Measurements from ENCODE around the gene UBE3B.

UBE3B gene

DNA sequence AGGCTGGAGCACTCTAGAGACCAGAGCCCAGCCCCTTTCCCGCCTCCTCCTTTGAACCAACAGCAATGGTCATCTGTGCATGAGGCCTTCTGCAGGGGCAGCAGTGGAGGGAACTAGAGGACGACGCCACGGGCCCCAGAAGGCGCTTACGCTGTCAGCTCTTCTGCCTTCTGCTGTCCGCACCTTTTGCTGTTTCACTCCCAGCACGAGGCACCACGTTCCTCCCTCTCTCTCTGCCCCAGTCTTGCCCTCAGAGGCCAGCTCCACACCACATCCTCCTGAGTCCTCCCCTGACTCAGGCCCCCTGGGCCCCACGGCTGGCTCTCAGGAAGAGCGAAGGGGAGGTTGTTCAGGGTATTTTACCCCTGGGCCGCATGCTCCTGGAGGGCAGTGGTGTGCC, 80.4 kb downstream of the UBE3B start:
- DNase-seq, result no peak

DNA sequence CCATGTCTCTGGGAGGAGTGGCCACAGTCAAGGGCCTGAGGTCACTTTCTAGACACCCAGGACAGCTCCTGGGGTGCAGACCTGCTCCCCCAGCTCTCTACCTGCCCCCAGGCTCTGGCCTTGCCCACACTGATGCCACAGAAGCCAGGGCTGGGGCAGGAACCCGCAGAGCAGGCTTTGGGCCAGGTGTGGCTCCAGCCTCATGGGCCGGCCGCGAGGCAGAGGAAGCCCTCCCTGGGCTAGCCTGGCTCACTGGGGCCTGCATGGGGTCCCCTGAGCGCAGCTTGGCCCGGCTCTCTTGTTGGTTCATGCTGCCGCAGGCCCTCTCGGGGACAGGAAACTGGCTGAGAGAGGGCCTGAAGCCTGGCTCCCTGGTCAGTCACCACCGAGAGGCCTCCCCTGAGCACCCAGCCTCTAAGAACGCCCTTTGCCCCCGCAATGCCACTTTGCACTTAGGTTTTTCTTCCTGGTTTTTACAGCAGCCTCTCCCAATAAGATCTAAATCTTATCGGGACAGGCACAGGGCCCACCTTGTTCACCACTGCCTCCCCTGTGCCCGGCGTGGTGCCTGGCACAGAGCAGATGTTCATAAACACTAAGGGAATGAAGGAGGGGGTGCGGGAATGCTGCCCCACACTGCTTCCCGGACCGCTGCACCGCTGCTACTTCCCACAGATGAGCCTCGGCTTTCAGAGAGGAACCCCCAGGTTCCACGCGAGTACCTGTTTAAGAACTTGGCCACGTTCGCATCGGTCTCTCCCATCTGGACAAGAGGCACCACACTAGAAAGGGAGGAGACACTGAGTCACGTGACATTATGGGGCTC, 81.2 kb downstream of the UBE3B start:
- no peak for DNase-seq

DNA sequence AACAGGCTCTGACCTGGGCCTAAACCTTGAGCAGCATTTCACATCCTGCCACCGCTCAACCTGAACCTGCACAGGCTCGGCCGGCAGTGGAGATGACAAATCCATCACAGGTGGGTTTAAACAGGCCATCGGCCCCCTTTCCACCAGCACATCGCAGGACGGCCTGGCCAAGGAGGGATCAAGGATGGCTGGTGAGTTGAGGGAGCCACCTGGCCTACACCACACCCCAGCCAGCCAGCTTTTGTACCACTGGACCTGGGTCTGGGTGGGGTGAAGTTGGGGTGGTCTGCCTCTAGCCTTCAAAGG, 81.7 kb downstream of the UBE3B start:
- no peak for DNase-seq

- DNase-seq, result no peak
These were observed 82.2 kb downstream of the UBE3B start for GRCh38 chr12:109559601-109560000.

DNA sequence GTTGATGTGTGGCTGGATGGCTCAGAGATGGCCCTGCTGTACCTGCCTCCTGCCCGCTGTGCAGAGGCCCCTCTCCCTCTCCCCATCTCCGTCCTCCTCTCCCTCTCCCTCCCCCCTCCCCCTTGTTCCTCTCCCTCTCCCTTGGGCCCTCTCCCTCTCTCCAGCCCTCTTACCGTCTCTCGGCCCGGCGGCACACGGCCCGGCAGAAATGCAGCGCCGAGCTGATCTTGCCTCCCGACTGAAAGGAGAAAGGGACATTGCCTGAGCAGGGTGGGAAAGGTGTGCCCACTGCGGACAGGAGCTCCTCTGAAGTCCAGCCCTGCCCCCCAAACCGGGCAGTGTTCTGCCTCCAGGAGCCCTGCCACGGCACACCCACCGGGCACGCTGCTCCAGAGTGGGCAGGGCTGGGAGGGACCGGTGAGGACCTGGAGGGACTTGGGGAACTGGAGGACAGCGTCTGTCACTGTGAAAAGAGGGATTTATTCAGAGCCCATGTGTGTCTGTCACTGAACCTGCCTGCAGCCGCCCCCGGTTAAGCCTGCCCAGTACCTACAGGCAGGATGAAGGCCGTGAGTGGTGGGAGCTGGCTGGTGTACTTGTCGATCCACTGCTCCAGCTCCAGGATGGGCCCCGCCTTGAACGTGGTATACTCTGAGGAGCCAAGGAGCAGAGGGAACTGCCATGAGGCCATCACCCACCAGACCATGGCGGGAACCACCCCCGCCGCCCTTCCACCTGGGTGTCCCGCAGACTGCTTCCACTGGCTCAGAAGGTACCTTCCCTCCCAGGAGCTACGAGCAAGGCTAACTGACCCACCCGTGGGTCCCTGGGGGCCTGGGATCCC, 83.7 kb downstream of the UBE3B start:
- DNase-seq, result no peak

- DNase-seq, result no peak
These were observed 84.2 kb downstream of the UBE3B start for GRCh38 chr12:109561711-109562030.

- DNase-seq, result no peak
These were observed 85.4 kb downstream of the UBE3B start for GRCh38 chr12:109562871-109563270.

DNA sequence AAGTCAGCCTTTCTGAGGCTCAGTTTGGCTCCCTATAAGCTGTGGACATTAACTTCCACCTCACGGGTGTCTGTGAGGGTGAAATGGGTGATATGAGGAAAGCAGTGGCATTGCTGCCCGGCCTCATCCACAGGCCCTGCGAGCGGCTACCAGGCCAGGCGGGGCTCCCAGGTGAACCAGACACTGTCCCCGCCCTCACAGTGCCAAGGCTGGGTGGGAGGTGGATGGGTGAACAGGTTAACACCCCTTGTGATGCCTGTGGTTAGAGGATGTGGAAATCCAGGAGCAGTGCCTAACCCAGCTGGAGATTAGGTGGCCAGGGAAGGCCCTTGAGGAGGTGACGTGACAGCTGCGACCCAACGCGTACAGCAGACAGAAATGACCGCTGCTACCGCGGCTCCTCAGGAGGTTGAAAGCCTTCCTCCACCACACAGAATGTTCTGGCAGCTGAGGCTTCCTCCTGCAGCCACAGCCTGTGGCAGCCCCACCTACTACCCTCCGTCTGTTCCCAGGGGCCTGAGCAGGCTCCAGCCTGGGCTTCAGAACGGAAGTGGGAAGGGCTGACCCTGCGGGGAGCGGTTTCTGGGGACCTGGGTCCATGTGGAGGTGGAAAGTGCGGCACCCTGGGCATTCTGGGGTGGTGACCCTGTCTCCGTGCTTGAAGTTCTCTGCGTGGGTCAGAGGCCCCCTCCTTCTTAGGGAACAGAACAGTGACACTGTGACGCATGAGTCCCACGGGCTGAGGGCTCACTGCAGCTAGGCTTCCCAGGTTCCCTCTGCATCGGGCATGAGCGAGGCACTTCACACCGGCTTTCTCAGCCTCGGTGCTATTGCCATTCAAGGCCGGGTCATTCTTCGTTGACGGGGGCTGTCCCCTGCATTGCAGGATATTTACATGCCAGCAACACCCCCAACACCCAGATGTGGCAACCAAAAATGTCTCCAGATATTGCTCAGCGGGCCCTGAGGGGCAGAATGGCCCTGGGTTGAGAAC, 86.2 kb downstream of the UBE3B start:
- DNase-seq, result no peak

DNA sequence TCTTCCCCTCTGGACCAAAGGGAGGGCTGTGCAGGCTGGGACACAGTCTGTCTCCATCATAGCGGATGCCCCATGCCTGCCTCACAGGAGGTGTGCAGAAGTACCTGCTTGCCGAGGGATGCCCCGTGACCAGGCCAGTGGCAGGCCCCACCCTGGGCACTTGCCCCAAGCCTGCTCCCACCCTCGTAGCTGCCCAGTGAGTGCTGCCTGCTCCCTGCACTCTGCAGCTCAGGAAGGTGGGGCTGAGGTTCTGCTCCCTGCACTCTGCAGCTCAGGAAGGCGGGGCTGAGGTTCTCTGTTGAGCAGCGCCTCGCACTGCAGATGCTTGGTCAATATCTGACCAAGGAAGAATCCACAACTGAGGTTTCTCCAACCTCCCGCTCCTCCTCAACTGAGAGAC, 89.0 kb downstream of the UBE3B start:
- no peak for DNase-seq

GRCh38 chr12:109567296-109567695, 89.9 kb downstream of the UBE3B start:
- no peak for DNase-seq

GRCh38 chr12:109567967-109568366, 90.5 kb downstream of the UBE3B start:
- no peak for DNase-seq

- no peak for DNase-seq
These were observed 91.1 kb downstream of the UBE3B start for GRCh38 chr12:109568486-109568885.

DNA sequence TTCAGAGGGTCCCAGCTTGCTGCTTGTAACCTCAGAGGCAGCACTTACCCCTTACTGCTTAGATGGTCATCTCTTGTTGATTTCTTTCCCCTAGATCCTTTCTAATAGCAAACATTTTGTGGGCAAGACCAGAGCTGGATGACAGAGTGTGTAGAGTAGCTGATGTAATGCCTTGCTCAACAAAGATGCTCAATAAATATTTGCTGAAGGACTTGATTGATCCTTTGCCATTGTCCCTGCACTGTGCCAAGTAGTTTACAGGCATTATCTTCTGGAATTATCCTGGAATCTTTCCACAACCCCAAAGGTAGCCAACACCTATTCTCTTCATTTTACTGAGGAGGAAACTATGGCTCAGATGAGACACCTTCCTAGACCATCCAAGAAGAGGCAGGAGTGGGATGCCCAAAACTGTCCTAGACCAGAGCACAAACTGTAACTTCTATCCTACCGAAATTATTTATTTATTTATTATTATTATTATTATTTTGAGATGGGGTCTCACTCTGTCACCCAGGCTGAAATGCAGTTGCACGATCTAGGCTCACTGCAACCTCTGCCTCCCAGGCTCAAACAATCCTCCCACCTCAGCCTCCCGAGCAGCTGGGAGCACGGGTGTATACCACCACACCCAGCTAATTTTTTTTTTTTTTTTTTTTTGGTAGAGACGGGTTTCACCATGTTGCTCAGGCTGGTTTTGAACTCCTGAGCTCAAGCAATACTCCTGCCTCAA, 94.5 kb downstream of the UBE3B start:
- no peak for DNase-seq

DNA sequence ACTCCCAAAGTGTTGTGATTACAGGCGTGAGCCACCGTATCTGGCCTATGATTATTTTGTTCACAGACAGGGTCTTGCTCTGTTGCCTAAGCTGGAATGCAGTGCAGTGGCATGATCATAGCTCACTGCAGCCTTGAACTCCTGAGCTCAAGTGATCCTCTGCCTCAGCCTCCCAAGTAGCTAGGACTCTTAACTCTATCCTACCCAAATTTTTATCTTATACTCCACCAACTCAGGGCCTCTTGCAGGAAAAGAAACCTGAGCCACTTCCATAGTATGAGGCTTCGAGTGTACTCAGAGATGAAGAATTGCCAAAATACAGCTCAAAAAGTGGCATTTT, 95.0 kb downstream of the UBE3B start:
- no peak for DNase-seq

- peak; percentile 98 to 99 for DNase-seq
These were observed 95.8 kb downstream of the UBE3B start, which contains the start of the genes MMAB and MVK for GRCh38 chr12:109573029-109573913. Gene MMAB, minus strand, starts transcription at chr12:109573504. Its CDS starts 24 bp downstream, at chr12:109573480. Gene MVK, plus strand, starts transcription at chr12:109573794. Its CDS starts 1,029 bp downstream, at chr12:109574823.

DNA sequence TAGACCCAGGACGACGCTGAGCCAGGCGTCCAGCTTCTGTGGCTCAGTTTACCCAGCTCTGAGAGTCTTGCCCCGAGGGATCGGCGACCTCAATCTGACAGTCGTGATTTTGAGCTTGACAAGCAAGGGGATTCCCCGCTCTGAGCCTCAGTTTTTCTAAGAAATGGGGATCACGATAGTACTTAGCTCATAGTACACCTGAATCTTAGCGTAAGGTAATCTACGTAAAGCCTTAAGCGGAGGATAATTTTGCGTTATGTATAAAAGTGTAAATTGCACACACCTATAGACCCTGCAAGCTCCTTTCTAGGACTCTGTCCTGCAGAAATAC, 96.4 kb downstream of the UBE3B start:
- DNase-seq, result no peak

- DNase-seq, result no peak
These were observed 98.2 kb downstream of the UBE3B start for GRCh38 chr12:109575683-109576082.

- no peak for DNase-seq
These were observed 99.9 kb downstream of the UBE3B start for GRCh38 chr12:109577311-109577710.

DNA sequence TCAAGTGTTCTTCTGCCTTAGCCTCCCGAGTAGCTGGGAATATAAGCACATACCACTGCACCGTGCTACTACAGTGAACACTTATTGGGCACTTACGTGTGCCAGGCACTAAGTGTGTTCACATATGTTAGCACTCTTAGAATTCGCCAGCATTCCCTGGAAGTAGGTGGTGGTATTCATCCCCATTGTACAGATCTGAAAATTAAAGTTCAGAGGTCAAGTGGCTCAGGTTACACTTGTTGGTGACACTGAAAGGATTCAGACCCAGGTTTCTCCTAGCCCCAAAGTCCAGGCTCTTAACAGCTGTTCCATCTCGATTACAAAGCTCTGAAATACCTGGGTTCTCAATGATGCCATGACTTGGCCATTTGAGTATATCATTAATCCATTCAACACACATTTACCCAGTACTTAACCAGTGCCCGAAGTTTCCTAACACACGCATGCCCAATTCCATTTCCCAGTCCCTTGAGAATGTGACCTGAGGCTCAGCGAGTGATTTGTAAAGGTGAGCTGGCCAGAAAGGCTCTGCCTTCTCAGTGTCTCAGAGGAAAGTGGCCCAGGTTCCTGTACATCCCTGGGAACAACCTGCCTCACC, 101.0 kb downstream of the UBE3B start:
- DNase-seq, result no peak

DNA sequence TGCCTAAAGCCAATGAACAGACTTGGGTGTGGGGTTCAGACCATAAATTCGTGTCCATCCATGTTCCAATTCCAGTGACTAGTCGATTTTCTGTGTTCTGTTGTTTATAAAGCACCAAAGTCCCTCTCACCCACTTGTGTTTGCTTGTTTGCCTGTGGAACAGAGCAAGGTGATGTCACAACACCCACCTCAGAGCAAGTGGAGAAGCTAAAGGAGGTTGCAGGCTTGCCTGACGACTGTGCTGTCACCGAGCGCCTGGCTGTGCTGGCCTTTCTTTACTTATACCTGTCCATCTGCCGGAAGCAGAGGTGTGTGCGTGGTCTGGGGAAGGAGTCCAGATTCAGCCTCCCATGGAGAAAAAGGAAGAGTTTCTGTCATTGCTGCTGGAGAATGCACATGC, 102.2 kb downstream of the UBE3B start:
- no peak for DNase-seq

DNA sequence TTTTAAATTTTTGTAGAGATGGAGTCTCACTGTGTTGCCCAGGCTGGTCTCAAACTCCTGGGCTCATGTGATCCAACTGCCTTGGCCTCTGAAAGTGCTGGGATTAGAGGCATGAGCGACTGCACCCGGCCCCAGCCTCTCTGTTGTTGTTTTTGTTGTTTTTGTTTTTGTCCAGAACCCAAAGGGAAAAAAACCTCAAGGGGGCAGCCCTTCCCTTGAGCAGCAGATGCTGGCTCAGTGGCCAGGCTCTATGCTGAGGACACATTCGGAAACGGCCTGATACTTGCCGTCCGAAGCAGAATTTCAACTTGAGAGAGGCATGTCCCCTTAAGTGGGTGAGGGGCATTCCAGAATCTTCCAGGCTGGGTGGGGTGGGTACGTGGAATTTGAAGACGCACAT, 102.8 kb downstream of the UBE3B start:
- DNase-seq, result no peak
